OCI-LY1 (cell line): ENCODE results near the gene TGFB2.

Experiments used
- H2AFZ ChIP-seq: fragments of 200-600 bp; sonication (generic), shearing (Covaris generic); 2 replicates; pipeline ENCODE4 v1.6.0; 2014; ENCODE audit warnings: antibody characterized with exemption, mild to moderate bottlenecking, low read length
- H3F3A ChIP-seq: fragments of 200-600 bp; sonication (generic), shearing (Covaris generic); 2 replicates; pipeline ENCODE4 v1.6.0; 2014; ENCODE audit warnings: mild to moderate bottlenecking, antibody characterized with exemption, low read length, moderate library complexity; ENCODE audit not compliant: insufficient read depth
- H3K27ac ChIP-seq: fragments of 200-600 bp; sonication (generic); 2 replicates; pipeline ENCODE4 v1.5.1; 2014; ENCODE audit warnings: low read length, mixed run types, mild to moderate bottlenecking, low read depth; ENCODE audit not compliant: poor library complexity, severe bottlenecking
- H3K27me3 ChIP-seq: fragments of 200-600 bp; sonication (generic); 2 replicates; pipeline ENCODE4 v1.6.0; 2014; ENCODE audit warnings: antibody characterized with exemption, mild to moderate bottlenecking, low read length, moderate library complexity; ENCODE audit not compliant: insufficient read depth
- H3K36me3 ChIP-seq: fragments of 200-600 bp; sonication (generic); 2 replicates; pipeline ENCODE4 v1.6.1; 2014; ENCODE audit warnings: mild to moderate bottlenecking, antibody characterized with exemption, low read length, moderate library complexity, mixed read lengths; ENCODE audit not compliant: insufficient read depth
- H3K4me1 ChIP-seq: fragments of 200-600 bp; sonication (generic); 2 replicates; pipeline ENCODE4 v1.5.1; 2014; ENCODE audit warnings: mild to moderate bottlenecking, low read length, moderate library complexity; ENCODE audit not compliant: insufficient read depth, severe bottlenecking
- H3K4me2 ChIP-seq: fragments of 200-600 bp; sonication (generic), shearing (Covaris generic); 2 replicates; pipeline ENCODE4 v1.6.1; 2014; ENCODE audit warnings: low read length
- H3K4me3 ChIP-seq: fragments of 200-600 bp; sonication (generic); 2 replicates; pipeline ENCODE4 v1.5.1; 2014; ENCODE audit warnings: low read length, low read depth, mild to moderate bottlenecking, mixed read lengths; ENCODE audit not compliant: poor library complexity, severe bottlenecking
- H3K79me2 ChIP-seq: fragments of 200-600 bp; shearing (Covaris generic); 2 replicates; pipeline ENCODE4 v1.6.1; 2016; ENCODE audit warnings: mixed run types, low read length, mixed read lengths; ENCODE audit not compliant: insufficient read depth
- H3K9ac ChIP-seq: fragments of 200-600 bp; sonication (generic), shearing (Covaris generic); 2 replicates; pipeline ENCODE4 v1.6.1; 2014; ENCODE audit warnings: mild to moderate bottlenecking, low read length, mixed read lengths
- H3K9me2 ChIP-seq: fragments of 200-600 bp; sonication (generic), shearing (Covaris generic); 2 replicates; pipeline ENCODE4 v1.6.1; 2014; ENCODE audit warnings: low read depth, mild to moderate bottlenecking, low read length, mixed read lengths
- H3K9me3 ChIP-seq: fragments of 200-600 bp; shearing (Covaris generic); 2 replicates; pipeline ENCODE4 v1.6.1; 2014; ENCODE audit warnings: low read length, mixed read lengths
- H4K20me1 ChIP-seq: fragments of 200-600 bp; sonication (generic), shearing (Covaris generic); 2 replicates; pipeline ENCODE4 v1.6.0; 2016; ENCODE audit warnings: mild to moderate bottlenecking, low read length; ENCODE audit not compliant: insufficient read depth
- EZH2 ChIP-seq: fragments of 200-600 bp; sonication (generic), shearing (Covaris generic); IDR thresholded peaks from 2 replicates; pipeline ENCODE4 v1.8.0; 2017; ENCODE audit warnings: borderline replicate concordance, mixed run types, mild to moderate bottlenecking, antibody characterized with exemption, low read length, moderate library complexity, mixed read lengths
- TF ChIP-seq, protein P1 (sequence below): fragments of 200-600 bp; sonication (generic), shearing (Covaris generic); IDR thresholded peaks from 2 replicates; pipeline ENCODE4 v1.5.1; 2017; ENCODE audit warnings: mild to moderate bottlenecking, antibody characterized with exemption, low read length, moderate library complexity, mixed read lengths

TGFB2 gene

DNA sequence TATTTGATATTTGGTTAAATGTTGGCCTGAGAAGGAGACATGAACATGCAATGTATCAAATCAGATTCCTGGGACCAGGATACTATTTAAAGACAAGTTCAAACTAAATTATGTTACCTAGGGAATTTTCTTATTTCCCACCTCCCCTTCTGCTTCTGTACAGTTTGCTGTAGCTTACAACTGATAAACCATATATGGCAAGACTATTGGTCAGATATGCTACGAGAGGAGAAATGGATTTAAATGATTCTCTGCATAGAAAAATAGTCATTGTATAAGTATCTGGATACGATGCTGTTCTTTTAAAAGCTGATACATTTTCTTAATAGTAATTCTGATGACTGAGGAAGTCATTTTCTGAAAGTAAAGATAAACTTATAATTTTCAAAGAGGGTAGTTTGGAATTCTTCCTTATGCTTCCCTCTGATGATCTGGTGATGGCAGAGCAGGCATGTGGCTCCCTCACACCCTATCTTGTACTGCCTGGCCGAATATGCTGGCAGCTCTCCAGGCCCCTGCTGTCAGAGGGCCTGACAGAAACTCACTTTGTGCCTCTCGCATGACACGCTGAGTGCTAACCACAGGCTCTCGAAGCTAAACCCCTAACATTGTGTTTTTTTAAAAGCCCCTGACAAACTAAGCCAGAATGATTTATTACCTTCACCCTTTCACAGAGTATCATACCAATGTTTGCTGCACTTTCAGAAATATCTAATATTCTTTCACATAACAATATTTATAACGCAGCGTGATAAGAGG is 40.7 kb upstream of the TGFB2 start:
- H3K9ac ChIP-seq, result no peak overlapping the region
- no peaks in the 10 kb centered on the region for H4K20me1 ChIP-seq
- H3K4me3 ChIP-seq, result no peak overlapping the region
- TF ChIP-seq EZH2, result no peak
- TF ChIP-seq, protein P1, sequence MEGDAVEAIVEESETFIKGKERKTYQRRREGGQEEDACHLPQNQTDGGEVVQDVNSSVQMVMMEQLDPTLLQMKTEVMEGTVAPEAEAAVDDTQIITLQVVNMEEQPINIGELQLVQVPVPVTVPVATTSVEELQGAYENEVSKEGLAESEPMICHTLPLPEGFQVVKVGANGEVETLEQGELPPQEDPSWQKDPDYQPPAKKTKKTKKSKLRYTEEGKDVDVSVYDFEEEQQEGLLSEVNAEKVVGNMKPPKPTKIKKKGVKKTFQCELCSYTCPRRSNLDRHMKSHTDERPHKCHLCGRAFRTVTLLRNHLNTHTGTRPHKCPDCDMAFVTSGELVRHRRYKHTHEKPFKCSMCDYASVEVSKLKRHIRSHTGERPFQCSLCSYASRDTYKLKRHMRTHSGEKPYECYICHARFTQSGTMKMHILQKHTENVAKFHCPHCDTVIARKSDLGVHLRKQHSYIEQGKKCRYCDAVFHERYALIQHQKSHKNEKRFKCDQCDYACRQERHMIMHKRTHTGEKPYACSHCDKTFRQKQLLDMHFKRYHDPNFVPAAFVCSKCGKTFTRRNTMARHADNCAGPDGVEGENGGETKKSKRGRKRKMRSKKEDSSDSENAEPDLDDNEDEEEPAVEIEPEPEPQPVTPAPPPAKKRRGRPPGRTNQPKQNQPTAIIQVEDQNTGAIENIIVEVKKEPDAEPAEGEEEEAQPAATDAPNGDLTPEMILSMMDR, result no peak
- no peaks in the 10 kb centered on the region for H3F3A ChIP-seq
- H3K9me2 ChIP-seq, result no peaks in the 10 kb centered on the region
- H3K4me1 ChIP-seq, result no peaks in the 10 kb centered on the region
- peaks cover 17% of the 10 kb centered on the region for H3K79me2 ChIP-seq
- H3K9me3 ChIP-seq, result no peaks in the 10 kb centered on the region
- no peaks in the 10 kb centered on the region for H3K27me3 ChIP-seq
- peaks cover 70% of the 10 kb centered on the region for H3K36me3 ChIP-seq
- H3K27ac ChIP-seq, result no peak overlapping the region
- no peak overlapping the region for H3K4me2 ChIP-seq
- H2AFZ ChIP-seq, result no peak overlapping the region

DNA sequence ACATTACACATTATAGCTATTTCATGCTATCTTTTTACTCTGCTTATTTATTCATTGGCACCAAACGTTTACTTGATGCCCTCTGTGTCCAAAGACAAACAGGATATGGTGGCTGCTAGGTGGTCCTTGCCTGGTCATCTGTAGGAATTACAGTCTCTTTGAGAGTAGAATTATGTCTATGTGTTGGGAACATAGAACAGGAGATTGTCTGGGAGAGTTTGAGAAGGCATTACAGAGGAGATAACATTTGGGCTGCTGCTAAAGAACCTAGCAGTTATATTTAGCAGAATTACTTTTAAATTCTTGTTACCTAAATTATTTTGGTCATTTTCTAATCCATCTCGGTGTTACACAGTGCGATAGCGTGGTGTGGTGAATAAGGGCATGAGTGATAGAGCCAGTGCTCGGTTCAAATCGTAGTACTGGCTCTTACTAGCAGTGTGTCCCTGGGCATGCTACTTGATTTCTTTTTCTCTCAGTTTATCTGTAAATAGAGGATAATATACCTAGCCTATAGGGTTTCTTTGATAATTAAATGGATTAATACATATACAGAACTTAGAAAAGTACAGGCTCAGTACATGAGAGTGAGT is 39.6 kb upstream of the TGFB2 start:
- H3K36me3 ChIP-seq, result peaks cover 77% of the 10 kb centered on the region
- no peaks in the 10 kb centered on the region for H3F3A ChIP-seq
- no peaks in the 10 kb centered on the region for H4K20me1 ChIP-seq
- peaks cover 6% of the 10 kb centered on the region; the same call in 1 of the 2 replicates for H3K79me2 ChIP-seq
- H3K4me2 ChIP-seq, result no peak overlapping the region
- no peak overlapping the region for H2AFZ ChIP-seq
- no peak overlapping the region for H3K9ac ChIP-seq
- no peak overlapping the region for H3K4me3 ChIP-seq
- H3K4me1 ChIP-seq, result no peaks in the 10 kb centered on the region
- H3K27me3 ChIP-seq, result no peaks in the 10 kb centered on the region
- no peak overlapping the region for H3K27ac ChIP-seq
- no peaks in the 10 kb centered on the region for H3K9me2 ChIP-seq
- H3K9me3 ChIP-seq, result no peaks in the 10 kb centered on the region
- TF ChIP-seq, protein P1, result no peak
- no peak for TF ChIP-seq EZH2

DNA sequence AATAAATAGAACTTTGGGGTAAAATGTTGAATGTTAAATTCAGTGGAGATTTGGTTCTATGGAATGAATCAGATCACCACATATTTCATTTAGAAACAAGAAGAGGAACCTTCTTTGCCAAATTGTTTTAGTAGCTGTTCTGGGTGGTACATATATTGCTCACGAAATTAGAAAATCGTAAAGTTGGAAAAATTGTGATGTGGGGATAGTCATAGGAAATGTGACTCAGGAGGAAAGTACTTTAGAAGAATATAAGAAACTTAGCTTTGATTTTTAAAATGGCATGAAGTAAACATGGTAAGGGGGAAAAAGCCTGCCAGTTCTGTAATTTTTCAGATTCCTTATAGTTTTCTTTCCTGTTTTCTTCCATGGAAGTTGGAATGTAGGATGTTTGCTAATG is 32.6 kb upstream of the TGFB2 start:
- Histone ChIP-seq H3K36me3 (peaks cover 54% of the 10 kb centered on the region), H3K9ac (no peak overlapping the region), H3K9me3 (no peaks in the 10 kb centered on the region), H3K4me2 (no peak overlapping the region), H4K20me1 (no peaks in the 10 kb centered on the region), H3K9me2 (no peaks in the 10 kb centered on the region), H3K27me3 (no peaks in the 10 kb centered on the region), H2AFZ (no peak overlapping the region), H3K79me2 (no peaks in the 10 kb centered on the region), H3K4me1 (no peaks in the 10 kb centered on the region), H3F3A (no peaks in the 10 kb centered on the region), H3K4me3 (no peak overlapping the region), H3K27ac (no peak overlapping the region)
- TF ChIP-seq EZH2, result no peak
- TF ChIP-seq, protein P1, result no peak
